Neural progenitor cell (in vitro differentiated cells): Measurements from ENCODE around the gene CD83. TPM values are rescaled to one million over a fixed set of nuclear protein-coding genes. Genes with fewer than 3 reads are reported as not detected.

Experiments
- DNase-seq: peaks from one replicate; pipeline ENCODE4 v3.0.0-alpha.2; 2016; ENCODE audit warnings: low spot score
- H2AFZ ChIP-seq: fragments of 200-600 bp; sonication (generic); replicated peaks from 2 replicates; pipeline ENCODE4 v1.6.1; 2016; ENCODE audit warnings: antibody characterized with exemption
- H3F3A ChIP-seq: fragments of 200-600 bp; sonication (generic); 2 replicates; pipeline ENCODE4 v1.6.1; 2016; ENCODE audit warnings: antibody characterized with exemption, low read depth
- H3K27ac ChIP-seq: fragments of 200-600 bp; sonication (generic); 2 replicates; pipeline ENCODE4 v1.5.1; 2016; ENCODE audit warnings: mild to moderate bottlenecking
- H3K27me3 ChIP-seq: fragments of 200-600 bp; sonication (generic); 2 replicates; pipeline ENCODE4 v1.6.1; 2016; ENCODE audit warnings: mild to moderate bottlenecking, moderate library complexity
- H3K36me3 ChIP-seq: fragments of 200-600 bp; sonication (generic); 2 replicates; pipeline ENCODE4 v1.5.1; 2016
- H3K4me1 ChIP-seq: fragments of 200-600 bp; sonication (generic); 2 replicates; pipeline ENCODE4 v1.6.1; 2016; ENCODE audit warnings: mixed run types
- H3K4me2 ChIP-seq: fragments of 200-600 bp; sonication (generic); 2 replicates; pipeline ENCODE4 v1.6.1; 2016
- H3K4me3 ChIP-seq: fragments of 200-600 bp; sonication (generic); 2 replicates; pipeline ENCODE4 v1.5.1; 2016
- H3K79me2 ChIP-seq: fragments of 200-600 bp; sonication (generic); 2 replicates; pipeline ENCODE4 v1.6.1; 2016; ENCODE audit warnings: low read depth
- H3K9ac ChIP-seq: fragments of 200-600 bp; sonication (generic); 2 replicates; pipeline ENCODE4 v1.6.1; 2016
- H3K9me3 ChIP-seq: fragments of 200-600 bp; sonication (generic); 2 replicates; pipeline ENCODE4 v1.5.1; 2016; ENCODE audit warnings: low read depth
- H4K20me1 ChIP-seq: fragments of 200-600 bp; sonication (generic); 2 replicates; pipeline ENCODE4 v1.6.1; 2016; ENCODE audit warnings: low read depth
- H3K27ac Mint-ChIP-seq: 3 replicates; pipeline ENCODE4 v1.8.0; 2021; ENCODE audit warnings: mixed read lengths
- H3K27me3 Mint-ChIP-seq: 2 replicates; pipeline ENCODE4 v1.8.0; 2022; ENCODE audit warnings: low read depth, mild to moderate bottlenecking, inconsistent platforms, moderate library complexity, mixed read lengths; ENCODE audit not compliant: insufficient read depth
- H3K36me3 Mint-ChIP-seq: 3 replicates; pipeline ENCODE4 v1.8.0; 2021; ENCODE audit warnings: mixed read lengths
- H3K4me1 Mint-ChIP-seq: 3 replicates; pipeline ENCODE4 v1.8.0; 2021; ENCODE audit warnings: mixed read lengths
- H3K4me3 Mint-ChIP-seq: 3 replicates; pipeline ENCODE4 v1.8.0; 2021; ENCODE audit warnings: mild to moderate bottlenecking, moderate library complexity, mixed read lengths
- H3K9me3 Mint-ChIP-seq: 3 replicates; pipeline ENCODE4 v1.8.0; 2020; ENCODE audit warnings: mixed read lengths
- CTCF ChIP-seq: fragments of 200-600 bp; sonication (generic); IDR thresholded peaks from 2 replicates; pipeline ENCODE4 v1.5.1; 2017; ENCODE audit warnings: antibody characterized with exemption, mild to moderate bottlenecking
- EZH2 ChIP-seq: fragments of 200-600 bp; sonication (generic); IDR thresholded peaks from 2 replicates; pipeline ENCODE4 v1.6.1; 2017; ENCODE audit warnings: antibody characterized with exemption, mild to moderate bottlenecking, moderate library complexity
- EZH2phosphoT487 ChIP-seq: fragments of 200-600 bp; sonication (generic); IDR thresholded peaks from 2 replicates; pipeline ENCODE4 v1.6.1; 2017; ENCODE audit warnings: antibody characterized with exemption
- total RNA-seq: library from RNA; depleted of rRNA; stranded (reverse); fragments of >200 nt; gene quantifications from 2 replicates; pipeline ENCODE4 v1.2.3, GENCODE V29; 2015; ENCODE audit warnings: low replicate concordance

CD83 gene
- total RNA-seq, 1 donor from 2014 or later: 0.80 TPM

- Histone ChIP-seq H3K4me3 (no peak overlapping the region), H3K79me2 (no peaks in the 10 kb centered on the region), H4K20me1 (no peaks in the 10 kb centered on the region), H3F3A (no peaks in the 10 kb centered on the region), H3K4me1 (no peaks in the 10 kb centered on the region), H3K9ac (no peak overlapping the region), H3K9me3 (no peaks in the 10 kb centered on the region), H3K36me3 (no peaks in the 10 kb centered on the region), H3K4me2 (no peak overlapping the region), H3K27me3 (no peaks in the 10 kb centered on the region), H2AFZ (no peak overlapping the region), H3K27ac (no peak overlapping the region)
- no peak for DNase-seq
- peaks cover 3% of the 10 kb centered on the region for H3K36me3 Mint-ChIP-seq
- H3K4me3 Mint-ChIP-seq: no peak overlapping the region
- peaks cover 13% of the 10 kb centered on the region for H3K9me3 Mint-ChIP-seq
- H3K27ac Mint-ChIP-seq: no peak overlapping the region
- peaks cover 7% of the 10 kb centered on the region for H3K27me3 Mint-ChIP-seq
- no peaks in the 10 kb centered on the region for H3K4me1 Mint-ChIP-seq
- TF ChIP-seq EZH2phosphoT487 (no peak), CTCF (no peak), EZH2 (no peak)
These were observed 41.5 kb downstream of the CD83 start for GRCh38 chr6:14159090-14159489.

GRCh38 chr6:14162826-14163225 is 45.3 kb downstream of the CD83 start:
- Mint-ChIP-seq H3K27me3 (peaks cover 8% of the 10 kb centered on the region), H3K27ac (no peak overlapping the region), H3K4me3 (no peak overlapping the region), H3K36me3 (peaks cover 3% of the 10 kb centered on the region), H3K4me1 (no peaks in the 10 kb centered on the region), H3K9me3 (peaks cover 13% of the 10 kb centered on the region)
- no peak overlapping the region for H2AFZ ChIP-seq
- H3K27ac ChIP-seq: no peak overlapping the region
- no peaks in the 10 kb centered on the region for H3K9me3 ChIP-seq
- TF ChIP-seq CTCF (no peak), EZH2 (no peak), EZH2phosphoT487 (no peak)
- no peak overlapping the region for H3K4me2 ChIP-seq
- no peaks in the 10 kb centered on the region for H3K4me1 ChIP-seq
- no peaks in the 10 kb centered on the region for H3K79me2 ChIP-seq
- no peaks in the 10 kb centered on the region for H3K27me3 ChIP-seq
- H3K4me3 ChIP-seq: no peak overlapping the region
- no peak for DNase-seq
- no peaks in the 10 kb centered on the region for H3F3A ChIP-seq
- no peaks in the 10 kb centered on the region for H3K36me3 ChIP-seq
- H4K20me1 ChIP-seq: no peaks in the 10 kb centered on the region
- H3K9ac ChIP-seq: no peak overlapping the region

GRCh38 chr6:14165091-14165490 is 47.5 kb downstream of the CD83 start:
- Histone ChIP-seq H4K20me1 (no peaks in the 10 kb centered on the region), H3K27ac (no peak overlapping the region)
- TF ChIP-seq EZH2 (no peak), EZH2phosphoT487 (no peak), CTCF (no peak)

More at GRCh38 chr6:14165091-14165490, 47.5 kb downstream of the CD83 start:
- Histone ChIP-seq H3K79me2 (no peaks in the 10 kb centered on the region), H3K4me1 (no peaks in the 10 kb centered on the region), H3K9ac (no peak overlapping the region), H2AFZ (no peak overlapping the region), H3K4me3 (no peak overlapping the region), H3F3A (no peaks in the 10 kb centered on the region), H3K27me3 (no peaks in the 10 kb centered on the region), H3K36me3 (no peaks in the 10 kb centered on the region), H3K4me2 (no peak overlapping the region), H3K9me3 (no peaks in the 10 kb centered on the region)
- Mint-ChIP-seq H3K4me3 (no peak overlapping the region), H3K27me3 (peaks cover 3% of the 10 kb centered on the region), H3K27ac (peak overlapping the region; percentile 13), H3K4me1 (no peaks in the 10 kb centered on the region), H3K36me3 (no peaks in the 10 kb centered on the region), H3K9me3 (peaks cover 11% of the 10 kb centered on the region)
- DNase-seq: no peak
